ENCODE measurements around the gene PRPS1.

Gene PRPS1

GRCh38 chrX:107646735-107647134 is 18.4 kb downstream of the PRPS1 start (continued):
- no peak for TF ChIP-seq TOX (CRISPR knock-in tag; IDR thresholded peaks at IDR 0.05; ENCODE audit: borderline replicate concordance)
- TF ChIP-seq ZFP30 (CRISPR knock-in tag; IDR thresholded peaks at IDR 0.05) = no peak

- no peak for TF ChIP-seq ARNTL (CRISPR knock-in tag; IDR thresholded peaks at IDR 0.05; ENCODE audit: borderline replicate concordance, low read depth)
- no peak for TF ChIP-seq ZNF70 (CRISPR knock-in tag; IDR thresholded peaks at IDR 0.05)
- TF ChIP-seq ZNF565 (CRISPR knock-in tag; conservative IDR thresholded peaks at IDR 0.05; ENCODE audit: low read depth) = no peak
- TF ChIP-seq TSHZ2 (CRISPR knock-in tag; IDR thresholded peaks at IDR 0.05) = no peak
- TF ChIP-seq ISL1 (CRISPR knock-in tag; IDR thresholded peaks at IDR 0.05) = no peak
- no peak for TF ChIP-seq RARB (CRISPR knock-in tag; IDR thresholded peaks at IDR 0.05)
- TF ChIP-seq TCF4 (CRISPR knock-in tag; IDR thresholded peaks at IDR 0.05; ENCODE audit: borderline replicate concordance) = no peak
- no peak for TF ChIP-seq CREB5 (CRISPR knock-in tag; IDR thresholded peaks at IDR 0.05; ENCODE audit: low read depth)
- no peak for TF ChIP-seq CSDC2 (CRISPR knock-in tag; IDR thresholded peaks at IDR 0.05)
- no peak for TF ChIP-seq ZNF8 (CRISPR knock-in tag; IDR thresholded peaks at IDR 0.05)
- no peak for TF ChIP-seq ZFP3 (CRISPR knock-in tag; IDR thresholded peaks at IDR 0.05)
- TF ChIP-seq SNAI2 (CRISPR knock-in tag; IDR thresholded peaks at IDR 0.05) = no peak
- no peak for TF ChIP-seq PPARA (CRISPR knock-in tag; IDR thresholded peaks at IDR 0.05; ENCODE audit: borderline replicate concordance)
- ATAC-seq = no peak
Measured at GRCh38 chrX:107648332-107648731, 20.0 kb downstream of the PRPS1 start.

GRCh38 chrX:107654566-107654871 is 26.2 kb downstream of the PRPS1 start:
- TF ChIP-seq TCF4 (CRISPR knock-in tag; IDR thresholded peaks at IDR 0.05; ENCODE audit: borderline replicate concordance) (no peak), ESRRG (CRISPR knock-in tag; IDR thresholded peaks at IDR 0.05) (no peak), BACH2 (CRISPR knock-in tag; IDR thresholded peaks at IDR 0.05; ENCODE audit: borderline replicate concordance) (no peak), ZNF70 (CRISPR knock-in tag; IDR thresholded peaks at IDR 0.05) (no peak), OSR1 (CRISPR knock-in tag; IDR thresholded peaks at IDR 0.05) (no peak), ISL1 (CRISPR knock-in tag; IDR thresholded peaks at IDR 0.05) (no peak), TSHZ2 (CRISPR knock-in tag; IDR thresholded peaks at IDR 0.05) (no peak), GLIS3 (CRISPR knock-in tag; IDR thresholded peaks at IDR 0.05) (no peak), POU6F1 (CRISPR knock-in tag; IDR thresholded peaks at IDR 0.05; ENCODE audit: borderline replicate concordance, low read depth) (no peak), PPARA (CRISPR knock-in tag; IDR thresholded peaks at IDR 0.05; ENCODE audit: borderline replicate concordance) (no peak), SNAI2 (CRISPR knock-in tag; IDR thresholded peaks at IDR 0.05) (no peak), CREB5 (CRISPR knock-in tag; IDR thresholded peaks at IDR 0.05; ENCODE audit: low read depth) (no peak), CSRNP3 (CRISPR knock-in tag; IDR thresholded peaks at IDR 0.05) (no peak), ZNF8 (CRISPR knock-in tag; IDR thresholded peaks at IDR 0.05) (no peak), ZNF565 (CRISPR knock-in tag; conservative IDR thresholded peaks at IDR 0.05; ENCODE audit: low read depth) (no peak), TOX (CRISPR knock-in tag; IDR thresholded peaks at IDR 0.05; ENCODE audit: borderline replicate concordance) (no peak), ARNTL (CRISPR knock-in tag; IDR thresholded peaks at IDR 0.05; ENCODE audit: borderline replicate concordance, low read depth) (no peak), RARB (CRISPR knock-in tag; IDR thresholded peaks at IDR 0.05) (no peak), CSDC2 (CRISPR knock-in tag; IDR thresholded peaks at IDR 0.05) (no peak), ZC3H10 (CRISPR knock-in tag; IDR thresholded peaks at IDR 0.05) (no peak)
- ATAC-seq = no peak
